ENCODE measurements around the gene DCAF10. TPM values are rescaled to one million over a fixed set of nuclear protein-coding genes. Genes with fewer than 3 reads are reported as not detected.

Gene DCAF10
- total RNA-seq, 1 donor from 2014 or later: 27.5 TPM

GRCh38 chr9:37905776-37906175 is 105.2 kb downstream of the DCAF10 start:
- no peak for TF ChIP-seq POLR2AphosphoS5 (IDR thresholded peaks at IDR 0.05; ENCODE audit: insufficient read depth in 1 of 2, low read depth in 1 of 2)
- TF ChIP-seq POLR2A (IDR thresholded peaks at IDR 0.05): no peak
- no peak for TF ChIP-seq CTCF (IDR thresholded peaks at IDR 0.05)
- Histone ChIP-seq H3K4me1 (peaks cover 30% of the 10 kb centered on the region), H3K4me3 (no peak overlapping the region), H3K9me3 (no peaks in the 10 kb centered on the region), H3K27ac (no peak overlapping the region), H3K27me3 (no peaks in the 10 kb centered on the region), H3K36me3 (no peaks in the 10 kb centered on the region)
- peak in 1 of 2 donors; percentile 80 for DNase-seq (ENCODE audit: extremely low spot score in 2 of 2)
- intact Hi-C loops (cut with DNase I): loop anchor here (10.0 kb wide), 2 partner anchors 121 to 509 kb away; partner anchors contain the start of gene EXOSC3

DNA sequence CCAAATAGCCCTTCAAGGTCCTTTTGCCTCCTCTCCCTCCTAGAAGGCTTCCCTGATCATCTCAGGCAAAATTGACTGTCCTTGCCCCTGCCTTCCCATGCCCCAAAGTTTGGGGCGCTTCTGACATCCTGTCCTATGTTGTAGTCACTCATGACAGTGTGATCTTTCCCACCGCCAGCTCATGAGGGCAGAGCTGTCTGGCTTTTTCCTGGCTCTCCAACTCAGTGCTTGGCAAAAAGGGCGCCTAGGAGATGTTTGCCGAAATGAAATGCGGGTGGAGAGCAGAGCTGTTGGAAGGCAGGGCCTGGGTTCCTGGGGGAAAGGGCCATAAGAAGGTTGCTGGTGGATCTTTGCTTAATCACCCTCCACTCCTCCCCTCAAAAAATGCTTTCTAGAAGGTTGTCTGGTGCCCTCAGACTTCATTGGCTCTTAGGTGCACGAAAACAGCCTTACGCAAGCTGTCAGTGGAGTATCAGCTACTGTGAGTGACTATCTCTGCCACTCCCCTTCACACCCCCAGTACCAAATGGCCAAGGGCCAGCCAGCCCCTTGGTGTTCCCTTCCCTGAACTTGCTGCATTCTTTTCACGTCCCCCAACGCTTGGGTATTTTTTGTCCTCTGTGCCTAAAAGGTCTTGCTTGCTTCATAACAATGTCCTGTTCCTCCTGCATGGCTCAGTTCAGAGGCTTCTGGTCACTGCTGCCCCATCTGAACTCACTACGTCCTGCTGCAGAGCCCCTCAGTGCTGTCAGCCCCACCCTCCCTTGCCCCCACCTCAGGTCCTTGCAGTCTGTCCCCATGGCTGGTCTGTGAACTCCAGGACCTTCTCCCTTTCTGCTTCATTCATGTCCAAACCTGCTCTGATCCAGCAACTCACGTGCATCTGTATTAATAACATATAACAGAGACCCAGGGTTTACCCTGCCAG is 106.0 kb downstream of the DCAF10 start:
- H3K4me3 ChIP-seq: no peak overlapping the region
- H3K4me1 ChIP-seq: peaks cover 27% of the 10 kb centered on the region
- no peaks in the 10 kb centered on the region for H3K36me3 ChIP-seq
- TF ChIP-seq POLR2A (IDR thresholded peaks at IDR 0.05): no peak
- no peak for TF ChIP-seq CTCF (IDR thresholded peaks at IDR 0.05)
- no peak for TF ChIP-seq POLR2AphosphoS5 (IDR thresholded peaks at IDR 0.05; ENCODE audit: insufficient read depth in 1 of 2, low read depth in 1 of 2)
- peak in 1 of 2 donors; percentile 65 for DNase-seq (ENCODE audit: extremely low spot score in 2 of 2)
- H3K27me3 ChIP-seq: no peaks in the 10 kb centered on the region
- intact Hi-C loops (cut with DNase I): loop anchor here (10.0 kb wide), 2 partner anchors 122 to 508 kb away; partner anchors contain the start of gene EXOSC3
- H3K9me3 ChIP-seq: no peaks in the 10 kb centered on the region
- H3K27ac ChIP-seq: no peak overlapping the region

DNA sequence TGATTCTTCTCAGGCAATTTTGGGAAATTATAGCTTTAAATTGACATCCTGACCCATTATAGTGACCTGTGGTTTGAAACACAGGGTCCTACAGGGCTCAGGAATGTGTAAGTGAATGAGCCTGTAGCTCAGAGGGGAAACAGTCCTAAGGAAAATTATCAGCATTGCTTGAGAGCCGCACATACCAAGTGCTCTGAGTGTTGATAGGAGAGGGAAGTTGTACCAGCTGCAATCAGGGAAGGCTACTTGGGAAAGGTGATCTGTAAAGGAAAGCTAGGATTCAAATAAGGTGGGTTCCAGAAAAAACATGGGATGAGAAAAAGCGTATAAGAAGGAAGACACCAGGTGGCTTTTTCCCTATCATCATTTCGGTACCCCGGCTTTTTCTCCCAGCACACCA is 107.7 kb downstream of the DCAF10 start:
- no peak overlapping the region for H3K4me3 ChIP-seq
- DNase-seq (ENCODE audit: extremely low spot score in 2 of 2): peak in 1 of 2 donors; percentile 6
- peaks cover 12% of the 10 kb centered on the region for H3K4me1 ChIP-seq
- TF ChIP-seq POLR2AphosphoS5 (IDR thresholded peaks at IDR 0.05; ENCODE audit: insufficient read depth in 1 of 2, low read depth in 1 of 2) (no peak), POLR2A (IDR thresholded peaks at IDR 0.05) (no peak), CTCF (IDR thresholded peaks at IDR 0.05) (no peak)
- H3K27me3 ChIP-seq: no peaks in the 10 kb centered on the region
- no peaks in the 10 kb centered on the region for H3K9me3 ChIP-seq
- H3K36me3 ChIP-seq: no peaks in the 10 kb centered on the region
- H3K27ac ChIP-seq: no peak overlapping the region
- intact Hi-C loops (cut with DNase I): loop anchor here (10.0 kb wide), 2 partner anchors 123 to 507 kb away; partner anchors contain the start of gene EXOSC3

DNA sequence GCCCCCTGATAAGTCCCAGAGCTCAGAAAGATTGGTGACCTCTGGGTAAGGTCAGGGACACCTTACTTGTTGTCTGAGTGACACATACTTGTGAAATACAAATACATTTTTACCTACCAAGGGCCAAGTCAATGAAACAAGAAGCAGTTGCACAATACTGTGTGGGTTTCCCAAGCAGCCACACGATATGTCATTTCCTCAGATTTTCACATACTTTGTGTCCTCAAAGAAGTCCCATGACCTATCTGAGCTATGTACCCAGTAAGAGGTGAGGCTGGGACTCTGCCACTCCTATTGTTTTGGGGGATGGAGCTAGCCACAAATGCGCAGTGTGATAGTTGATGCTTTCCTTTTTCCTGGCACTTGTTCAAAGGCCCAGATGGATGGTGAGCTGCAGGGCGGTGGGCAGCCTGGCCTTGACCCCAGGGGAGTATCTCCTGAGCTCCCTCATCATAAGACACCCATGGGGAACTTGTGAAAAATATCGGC is 108.1 kb downstream of the DCAF10 start:
- Histone ChIP-seq H3K27ac (no peak overlapping the region), H3K36me3 (no peaks in the 10 kb centered on the region), H3K4me3 (no peak overlapping the region), H3K4me1 (peaks cover 13% of the 10 kb centered on the region), H3K9me3 (no peaks in the 10 kb centered on the region), H3K27me3 (no peaks in the 10 kb centered on the region)
- peak; percentile 22 to 72 for DNase-seq (ENCODE audit: extremely low spot score in 2 of 2)
- intact Hi-C loops (cut with DNase I): loop anchor here (10.0 kb wide), 2 partner anchors 124 to 506 kb away; partner anchors contain the start of gene EXOSC3
- TF ChIP-seq POLR2AphosphoS5 (IDR thresholded peaks at IDR 0.05; ENCODE audit: insufficient read depth in 1 of 2, low read depth in 1 of 2) (no peak), CTCF (IDR thresholded peaks at IDR 0.05) (no peak), POLR2A (IDR thresholded peaks at IDR 0.05) (no peak)

Measured in vagina (tissue), 2 donors.